Fibroblast of peridontal ligament (primary cell): ENCODE results near the gene OSGIN1.

ENCODE experiments used
- DNase-seq: peaks from one replicate; pipeline ENCODE4 v3.0.0-alpha.2; 2010; ENCODE audit errors: extremely low read depth

The OSGIN1 gene, protein sequence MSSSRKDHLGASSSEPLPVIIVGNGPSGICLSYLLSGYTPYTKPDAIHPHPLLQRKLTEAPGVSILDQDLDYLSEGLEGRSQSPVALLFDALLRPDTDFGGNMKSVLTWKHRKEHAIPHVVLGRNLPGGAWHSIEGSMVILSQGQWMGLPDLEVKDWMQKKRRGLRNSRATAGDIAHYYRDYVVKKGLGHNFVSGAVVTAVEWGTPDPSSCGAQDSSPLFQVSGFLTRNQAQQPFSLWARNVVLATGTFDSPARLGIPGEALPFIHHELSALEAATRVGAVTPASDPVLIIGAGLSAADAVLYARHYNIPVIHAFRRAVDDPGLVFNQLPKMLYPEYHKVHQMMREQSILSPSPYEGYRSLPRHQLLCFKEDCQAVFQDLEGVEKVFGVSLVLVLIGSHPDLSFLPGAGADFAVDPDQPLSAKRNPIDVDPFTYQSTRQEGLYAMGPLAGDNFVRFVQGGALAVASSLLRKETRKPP

DNA sequence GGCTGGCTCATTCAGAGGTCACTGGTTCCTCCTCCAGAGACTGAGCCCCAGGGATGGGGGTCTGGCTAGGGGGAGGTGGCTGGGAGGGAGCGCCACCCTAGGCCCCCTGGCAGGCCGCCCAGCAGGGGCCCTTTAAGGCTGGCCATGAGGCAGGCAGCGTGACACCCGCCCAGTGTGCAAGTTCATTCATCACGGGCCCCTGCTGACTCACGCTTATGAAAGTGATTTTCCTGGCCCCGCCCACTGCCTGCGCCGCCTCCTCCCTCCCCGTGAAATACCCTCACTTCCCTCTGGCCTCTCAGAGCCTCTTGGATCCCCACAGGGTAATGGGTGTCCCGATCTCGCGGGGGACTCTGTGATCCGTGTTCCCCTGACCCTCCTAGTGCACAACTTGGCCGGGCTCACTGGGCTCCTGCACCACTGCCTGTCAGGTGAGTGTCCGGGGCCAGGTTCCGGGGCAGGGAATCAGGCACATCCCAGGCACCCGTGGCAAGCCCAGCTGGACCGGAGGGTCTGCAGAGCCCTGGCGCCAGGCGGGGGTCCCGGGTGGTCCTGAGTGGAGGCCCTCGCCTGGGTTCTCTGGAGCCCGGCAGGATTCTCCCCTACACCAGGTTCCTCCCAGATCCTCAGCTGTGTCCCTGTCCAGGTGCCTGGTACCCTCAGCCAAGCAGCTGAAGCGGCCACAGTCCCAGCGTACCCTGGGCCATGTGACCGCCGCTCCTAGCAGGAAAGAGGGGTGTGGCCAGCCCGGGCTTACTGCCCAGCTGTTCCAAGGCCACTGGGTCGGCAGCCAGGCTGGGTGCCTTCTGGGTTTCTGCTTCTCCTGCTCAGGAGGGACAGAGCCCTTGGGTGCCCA lies at the start of gene OSGIN1:
Gene OSGIN1, plus strand, starts transcription at position 301 of the 856 bp plus-strand sequence. CDS start 4,432 bp downstream, outside the sequence.
- DNase-seq: peak; percentile 93

DNA sequence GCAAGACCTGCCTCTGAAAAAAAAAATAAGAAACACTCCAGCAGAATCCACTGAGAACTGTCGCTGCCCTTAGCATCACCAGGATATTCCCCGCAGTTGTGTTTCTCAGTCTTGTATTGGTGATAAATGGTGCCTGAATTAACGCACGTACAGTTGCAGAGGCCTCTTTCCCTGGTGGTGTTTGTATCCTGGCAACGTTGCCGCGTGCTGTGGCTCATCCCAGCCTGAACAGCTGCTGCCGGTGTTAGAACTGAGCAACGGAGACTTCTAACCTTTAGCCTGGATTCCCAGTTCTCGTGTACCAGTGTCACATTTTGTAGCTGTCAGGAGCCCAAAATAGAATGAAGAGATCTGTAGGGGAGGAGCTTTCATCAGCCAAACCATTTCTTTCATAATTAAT lies 49.3 kb upstream of the OSGIN1 start:
- DNase-seq: no peak

DNA sequence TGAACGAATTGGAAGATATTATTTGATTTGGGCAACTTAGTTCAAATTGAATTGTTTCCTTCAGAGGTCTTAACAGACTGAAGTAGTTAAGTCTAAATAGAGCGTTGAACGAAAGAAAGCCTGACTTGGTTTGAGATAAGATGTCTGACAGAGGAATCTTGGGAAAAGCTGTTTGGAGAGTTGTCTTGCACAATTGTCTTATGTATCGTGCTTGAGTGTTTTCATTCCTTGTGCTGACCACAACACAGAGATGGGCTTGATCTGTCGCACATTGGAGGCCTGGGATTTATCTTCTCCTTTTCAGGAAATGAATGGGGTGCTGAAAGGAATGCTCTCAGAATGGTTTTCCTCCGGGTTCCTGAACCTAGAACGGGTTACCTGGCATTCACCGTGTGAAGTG lies 46.4 kb upstream of the OSGIN1 start:
- no peak for DNase-seq

DNA sequence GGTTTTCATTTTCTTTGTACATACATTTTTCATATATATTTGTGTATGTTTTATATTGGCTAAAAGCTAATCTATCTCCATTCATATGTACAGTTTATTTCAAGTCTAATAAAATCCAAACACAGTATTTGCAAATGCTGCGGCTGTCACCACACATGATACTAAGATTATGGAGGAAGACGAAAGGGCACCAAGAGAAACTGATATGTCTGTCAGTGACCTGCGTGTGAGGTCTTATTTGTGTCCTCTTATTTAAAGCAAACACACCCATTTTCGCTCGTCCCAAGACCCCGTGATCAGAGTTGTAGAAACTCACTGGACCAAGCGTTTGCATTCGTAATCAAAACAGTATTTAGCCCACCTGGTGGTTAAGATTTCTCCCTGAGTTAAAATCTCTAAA lies 45.9 kb upstream of the OSGIN1 start:
- DNase-seq: no peak

DNA sequence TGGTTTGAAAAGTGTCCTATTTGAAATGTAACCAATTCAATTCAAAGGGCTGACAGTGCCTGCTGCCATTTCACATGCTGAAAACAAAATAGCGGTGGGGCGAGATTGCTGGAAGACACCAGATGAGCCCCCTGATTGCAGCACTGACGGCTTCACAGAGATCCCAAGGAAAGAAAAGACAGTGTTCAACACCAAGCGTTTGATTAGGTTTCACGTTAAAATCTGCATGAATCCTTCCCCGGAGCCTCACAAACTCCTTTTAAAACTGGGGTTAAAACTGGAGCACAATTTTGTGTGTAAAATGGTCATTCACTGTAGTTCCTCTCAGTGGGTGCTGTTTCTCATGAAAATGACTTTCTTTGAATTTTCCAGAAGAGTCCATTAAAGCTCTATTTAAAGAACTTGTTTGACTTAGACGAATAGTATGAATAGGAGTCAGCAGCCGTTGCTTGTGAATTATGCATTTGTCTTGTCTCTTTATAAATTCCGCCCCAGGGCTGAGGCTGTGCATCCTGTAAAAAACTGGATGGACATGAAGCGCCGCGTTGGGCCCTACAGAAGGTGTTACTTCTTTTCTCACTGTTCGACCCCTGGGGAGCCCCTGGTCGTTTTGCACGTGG lies 45.3 kb upstream of the OSGIN1 start:
- DNase-seq: no peak

DNA sequence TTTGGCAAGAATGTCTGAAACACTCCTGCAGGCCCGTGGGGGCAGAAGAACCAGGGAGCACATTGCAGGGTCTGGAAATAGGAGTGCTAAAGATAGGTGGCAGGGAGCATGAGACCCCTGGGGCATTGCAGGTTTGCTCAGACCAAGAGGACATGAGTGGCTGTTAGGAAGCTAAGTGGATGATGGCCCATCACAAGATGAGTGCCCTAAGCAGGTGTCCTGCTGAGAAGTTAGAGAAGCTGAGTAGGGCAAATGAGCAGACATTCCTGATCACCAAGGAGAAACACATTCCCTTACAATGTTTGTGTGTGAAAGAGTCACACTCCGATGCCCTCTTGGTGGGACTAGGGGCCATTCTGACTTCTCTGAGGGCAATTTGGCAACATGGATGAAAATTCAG lies 44.2 kb upstream of the OSGIN1 start:
- DNase-seq: no peak

DNA sequence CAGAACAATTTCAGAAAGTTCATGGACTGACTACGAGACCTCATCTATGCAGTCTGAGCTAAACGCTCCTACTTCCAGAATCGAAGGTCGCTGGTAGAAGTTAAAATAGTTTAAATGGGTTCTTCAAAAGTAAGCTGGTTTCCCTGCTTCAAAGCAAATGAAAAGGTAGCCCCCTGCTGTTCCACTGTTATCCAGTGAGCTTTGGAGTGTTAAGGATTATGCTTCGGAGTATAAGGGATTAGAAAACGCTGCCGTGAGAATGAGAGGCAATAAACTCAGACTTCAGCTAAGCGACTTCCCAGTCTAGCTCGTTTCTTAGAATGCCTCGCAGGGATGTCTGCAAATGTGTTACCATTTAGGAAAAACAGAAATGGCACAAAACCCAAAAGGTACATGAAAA lies 41.8 kb upstream of the OSGIN1 start:
- DNase-seq: no peak

DNA sequence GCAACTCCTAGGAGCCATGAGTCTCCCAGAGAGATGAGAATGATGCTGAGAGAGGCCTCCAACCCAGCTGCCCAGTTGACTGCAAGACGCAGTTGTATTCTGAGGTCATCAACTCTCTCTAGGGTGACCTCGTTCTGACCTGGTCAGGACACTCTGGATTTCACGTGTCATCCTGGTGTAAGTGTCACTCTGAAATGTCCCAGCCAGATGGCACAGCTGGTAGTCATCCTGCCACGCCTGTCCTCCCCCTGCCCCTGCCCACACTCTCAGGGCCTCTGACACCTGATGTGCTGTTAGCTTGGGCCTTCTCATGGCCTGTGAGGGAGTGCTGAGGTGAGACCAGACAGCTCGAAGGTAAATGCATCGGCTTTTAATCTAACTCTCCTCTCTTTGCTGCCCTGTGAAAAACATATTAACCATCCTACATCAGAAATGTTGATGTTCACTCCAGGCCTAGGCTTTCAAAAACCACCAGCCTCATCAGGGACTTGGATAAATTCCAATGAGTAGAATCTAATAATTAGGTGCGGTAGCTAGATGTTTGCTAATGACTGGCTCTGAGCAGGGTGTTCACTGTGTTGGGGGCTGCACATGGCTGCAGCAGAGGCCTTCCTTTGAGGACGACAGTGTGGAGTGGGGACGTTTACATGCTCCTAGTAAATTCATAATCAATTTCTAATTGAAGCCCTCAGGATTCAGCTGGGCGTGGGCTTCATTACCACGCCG lies 40.4 kb upstream of the OSGIN1 start:
- DNase-seq: no peak

DNA sequence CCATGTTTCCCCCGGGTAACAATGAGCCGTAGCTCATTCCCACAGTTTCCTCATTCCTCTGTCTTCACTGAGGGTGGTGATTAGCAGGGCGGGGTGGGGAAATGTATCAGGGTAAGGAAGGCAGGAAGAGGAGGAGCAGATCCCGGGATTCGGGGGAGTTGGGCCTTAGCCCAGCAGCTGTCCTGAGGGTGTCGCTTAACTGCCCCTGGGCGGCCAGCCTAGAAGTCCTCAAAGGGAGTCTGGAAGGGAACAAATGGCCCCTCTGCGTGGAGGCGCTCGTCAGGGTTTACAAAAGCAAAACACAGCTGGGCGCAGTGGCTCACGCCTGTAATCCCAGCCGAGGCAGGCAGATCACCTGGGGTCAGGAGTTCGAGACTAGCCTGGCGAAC lies 39.8 kb upstream of the OSGIN1 start:
- DNase-seq: no peak

DNA sequence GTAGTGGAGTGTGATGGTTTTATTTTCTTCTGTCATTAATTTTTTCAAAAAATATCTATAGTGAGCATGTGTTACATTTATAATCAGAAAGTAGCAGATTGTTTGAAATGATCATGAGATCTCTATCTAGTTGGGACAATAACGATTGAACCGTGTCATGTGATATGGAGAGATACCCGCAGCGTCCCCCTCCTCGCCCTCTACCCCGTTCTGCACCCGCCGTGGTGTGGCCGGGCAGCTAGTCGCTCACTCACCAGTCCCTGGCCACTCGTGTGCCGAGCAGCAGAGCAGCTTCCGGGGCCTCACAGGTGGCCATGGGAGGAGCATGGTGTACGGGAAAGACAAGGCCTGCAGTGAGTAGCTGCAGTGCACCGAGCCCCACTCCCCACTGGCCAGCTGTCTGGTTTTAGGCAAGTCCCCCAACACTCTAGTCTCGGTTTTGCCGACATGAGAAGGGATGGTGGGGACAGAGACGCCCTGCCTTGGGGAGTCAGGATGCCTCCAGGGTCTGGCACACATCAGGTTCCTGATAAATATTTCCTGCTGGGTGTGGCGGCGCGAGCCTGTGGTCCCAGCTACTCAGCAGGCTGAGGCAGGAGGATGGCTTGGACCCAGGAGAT lies 38.8 kb upstream of the OSGIN1 start:
- DNase-seq: no peak

DNA sequence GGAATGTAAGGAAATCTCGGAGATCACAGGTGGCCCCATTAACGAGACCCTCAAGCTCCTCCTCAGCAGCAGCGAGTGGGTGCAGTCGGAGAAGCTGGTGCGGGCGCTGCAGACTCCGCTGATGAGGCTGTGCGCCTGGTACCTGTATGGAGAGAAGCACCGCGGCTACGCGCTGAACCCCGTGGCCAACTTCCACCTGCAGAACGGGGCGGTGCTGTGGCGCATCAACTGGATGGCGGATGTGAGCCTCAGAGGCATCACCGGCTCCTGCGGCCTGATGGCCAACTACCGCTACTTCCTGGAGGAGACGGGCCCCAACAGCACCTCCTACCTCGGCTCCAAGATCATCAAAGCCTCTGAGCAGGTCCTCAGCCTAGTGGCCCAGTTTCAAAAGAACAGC lies 38.0 kb upstream of the OSGIN1 start:
- DNase-seq: no peak

DNA sequence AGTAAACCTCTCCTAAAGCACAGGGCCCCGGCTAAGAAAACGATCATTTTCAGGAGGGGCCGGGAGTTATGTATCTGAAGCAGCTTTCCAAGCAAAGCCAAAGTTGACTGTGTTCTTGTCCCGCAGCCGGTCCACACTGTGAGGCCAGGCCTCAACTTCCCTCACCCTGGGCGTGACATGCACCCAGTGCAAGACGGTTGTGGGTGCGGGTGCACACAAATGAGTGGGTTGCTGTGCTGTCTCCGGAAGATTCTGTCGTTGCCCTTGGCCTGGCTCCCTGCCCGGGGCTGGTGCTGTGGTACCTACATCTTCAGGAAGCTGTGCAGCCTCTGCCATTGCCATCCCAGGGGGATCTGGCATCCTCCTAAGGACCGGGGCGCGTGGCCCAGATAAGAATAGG lies 37.5 kb upstream of the OSGIN1 start:
- no peak for DNase-seq

DNA sequence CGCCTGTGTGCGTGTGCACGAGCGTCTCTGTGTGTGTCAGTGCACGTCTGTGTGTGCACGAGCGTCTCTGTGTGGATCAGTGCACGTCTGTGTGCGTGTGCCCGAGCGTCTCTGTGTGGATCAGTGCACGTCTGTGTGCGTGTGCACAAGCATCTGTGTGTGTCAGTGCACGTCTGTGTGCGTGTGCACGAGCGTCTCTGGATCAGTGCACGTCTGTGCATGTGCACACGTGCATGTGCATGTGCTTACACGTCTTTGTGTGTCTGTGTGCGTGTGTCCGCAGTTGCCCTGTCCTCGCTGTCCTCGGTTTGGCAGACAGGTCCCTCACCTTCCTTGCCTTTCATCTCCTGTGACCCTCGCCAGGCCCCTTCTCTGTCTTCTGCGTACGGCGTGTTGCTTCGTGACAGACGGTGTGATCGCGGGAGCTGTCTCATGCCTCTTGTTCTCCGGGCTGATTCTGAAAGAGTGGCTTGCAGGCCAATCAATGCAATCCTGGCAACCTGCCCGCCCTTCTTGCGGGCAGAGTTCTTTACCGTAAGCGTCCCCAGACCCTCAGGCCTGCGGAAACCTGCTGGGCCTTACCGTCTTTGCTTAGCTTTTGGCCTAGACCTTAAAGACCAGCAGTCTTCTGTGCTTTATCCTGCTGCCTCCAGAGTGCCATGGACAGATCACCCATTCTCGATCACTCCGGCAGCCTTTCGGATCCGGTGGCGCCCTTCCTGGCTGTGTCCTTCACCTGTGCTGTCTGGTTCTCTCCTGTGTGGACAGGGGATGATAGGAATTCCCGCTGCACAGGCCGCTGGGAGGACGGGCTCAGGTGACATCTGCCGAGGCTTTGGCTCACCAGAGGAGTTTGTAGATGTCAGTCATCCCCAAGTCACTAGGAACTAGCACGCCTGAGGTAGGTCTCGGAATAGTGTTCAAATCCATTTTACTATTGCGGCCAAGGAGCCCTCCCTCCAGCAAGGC lies 35.6 kb upstream of the OSGIN1 start:
- DNase-seq: no peak

DNA sequence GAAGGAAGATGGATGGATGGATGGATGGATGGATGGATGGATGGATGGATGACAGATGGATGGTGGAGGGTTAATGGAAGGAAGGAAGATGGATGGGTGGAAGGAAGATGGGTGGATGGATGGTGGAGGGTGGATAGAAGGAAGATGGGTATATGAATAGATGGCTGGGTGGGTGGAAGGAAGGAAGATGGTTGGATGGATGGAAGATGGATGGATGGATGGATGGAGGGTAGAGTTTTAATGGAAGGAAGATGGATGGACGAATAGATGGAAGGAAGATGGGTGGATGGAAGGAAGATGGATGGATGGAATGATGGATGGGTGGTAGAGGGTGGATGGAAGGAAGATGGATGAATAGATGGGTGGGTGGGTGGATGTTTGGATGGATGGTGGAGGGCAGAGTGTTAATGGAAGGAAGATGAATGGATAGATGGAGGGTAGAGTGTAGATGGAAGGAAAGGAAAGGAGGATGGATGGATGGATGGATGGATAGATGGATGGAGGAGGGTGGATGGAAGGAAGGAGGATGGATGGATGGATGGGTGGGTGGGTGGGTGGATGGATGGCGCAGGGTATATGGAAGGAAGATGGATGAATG lies 32.0 kb upstream of the OSGIN1 start:
- DNase-seq: no peak

DNA sequence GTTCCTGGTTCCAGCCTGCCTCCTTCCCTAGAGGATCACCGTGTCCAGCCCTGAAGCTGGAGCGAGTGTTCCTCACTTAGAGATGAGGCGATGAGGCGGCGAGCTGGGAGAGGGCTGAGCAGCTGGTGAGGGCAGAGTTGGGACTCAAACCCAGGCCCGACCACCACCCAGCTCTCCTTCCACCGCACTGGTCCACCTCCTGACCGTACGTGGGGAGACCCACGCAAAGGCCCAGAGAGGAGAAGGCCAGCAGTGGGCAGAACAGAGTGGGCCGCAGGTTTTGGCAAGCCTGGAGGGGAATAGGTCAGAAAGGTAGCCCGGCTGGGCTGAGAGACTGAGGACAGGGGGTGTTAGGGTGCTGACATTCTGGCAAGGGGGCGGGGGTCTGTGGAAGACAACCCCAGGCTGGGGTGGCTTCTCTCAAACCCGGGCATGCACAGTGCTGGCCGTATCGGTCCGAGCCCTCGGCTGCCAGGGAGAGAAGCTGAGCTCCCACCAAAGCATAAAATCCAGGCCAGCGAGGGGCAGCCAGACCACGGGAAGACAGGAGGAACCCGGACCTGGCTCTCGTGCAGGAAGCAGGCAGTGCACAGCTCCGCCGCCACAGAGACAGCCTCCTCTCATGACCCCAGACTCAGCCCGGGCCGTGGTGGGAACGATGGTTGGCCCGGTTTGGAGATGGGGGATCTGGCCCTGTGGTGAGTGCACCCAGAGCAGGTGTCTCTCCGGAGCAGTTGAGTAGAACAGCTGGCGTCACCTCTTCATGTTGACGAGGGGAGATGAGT lies 29.3 kb upstream of the OSGIN1 start:
- no peak for DNase-seq

DNA sequence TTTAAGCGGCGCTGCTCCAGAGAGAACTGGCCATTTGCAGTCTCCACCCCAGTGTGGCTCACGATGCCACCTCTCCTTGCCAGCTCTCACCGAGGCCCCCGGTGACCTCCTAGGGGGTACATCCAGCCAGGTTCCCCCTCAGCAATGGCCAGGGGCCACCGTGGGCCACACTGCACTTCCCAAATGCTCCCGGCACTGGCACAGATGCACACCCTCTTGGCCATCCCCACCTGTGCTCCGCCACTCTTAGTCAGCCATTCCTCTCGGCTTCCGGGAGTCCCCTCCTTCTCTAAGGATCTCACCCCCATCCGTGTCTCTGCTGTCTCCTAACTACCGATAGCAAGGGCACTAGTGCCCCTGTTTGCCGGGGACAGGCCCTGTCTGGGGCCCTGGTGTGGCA lies 28.4 kb upstream of the OSGIN1 start:
- DNase-seq: no peak

DNA sequence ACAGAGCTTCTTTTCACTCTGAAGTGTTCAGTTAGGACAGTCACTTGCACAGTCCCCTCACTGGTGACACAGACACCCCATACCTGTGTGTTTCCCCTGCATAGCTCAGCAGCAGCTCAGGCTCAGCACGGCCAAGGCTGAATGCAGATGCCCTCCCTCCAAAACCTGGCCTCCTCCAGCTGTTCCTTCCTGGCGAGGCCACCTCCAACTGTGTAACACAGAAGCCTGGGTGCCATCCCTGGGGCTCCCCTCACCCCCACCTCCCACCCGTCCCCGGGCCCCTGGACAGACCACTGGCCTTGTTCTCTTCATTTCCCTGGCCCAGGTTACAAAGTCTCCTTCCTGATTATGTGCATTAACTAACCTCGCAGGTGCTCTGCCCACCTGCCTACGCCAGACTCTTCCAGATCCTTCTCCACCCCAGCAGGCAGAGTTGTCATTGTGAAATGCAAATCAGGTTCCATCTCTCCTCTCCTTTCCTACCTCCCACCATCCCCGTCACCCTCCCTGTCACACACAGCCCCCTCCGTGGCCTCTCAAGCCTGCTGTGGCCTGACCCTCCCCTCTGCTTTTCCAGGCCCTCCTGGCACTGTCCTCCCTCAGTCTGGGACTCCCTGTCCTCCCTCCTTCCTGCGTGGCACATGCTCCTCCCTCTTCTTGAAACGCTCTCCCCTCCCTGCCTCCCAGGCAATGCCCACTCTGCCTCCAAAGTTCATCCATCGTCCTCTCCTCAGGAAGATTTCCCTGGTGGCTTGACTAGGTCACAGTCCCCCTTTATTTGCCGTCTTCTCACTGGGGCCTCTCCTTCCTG lies 27.7 kb upstream of the OSGIN1 start:
- DNase-seq: no peak
